C1 segment of cervical spinal cord (tissue), 14 donors: Measurements from ENCODE around the gene TTC28.
A peak's percentile ranks its signal among the peaks of the same experiment; 100 is the strongest.
"Not testable (repeated sequence)": the region's sequence is repeated elsewhere in the genome, so short reads cannot be mapped to it uniquely, and the experiment has no call there.

Experiments
- DNase-seq, 14 donors: peaks; one replicate each; lab custom pipeline; 2025; lab: John Stamatoyannopoulos, UW

The TTC28 gene

DNA sequence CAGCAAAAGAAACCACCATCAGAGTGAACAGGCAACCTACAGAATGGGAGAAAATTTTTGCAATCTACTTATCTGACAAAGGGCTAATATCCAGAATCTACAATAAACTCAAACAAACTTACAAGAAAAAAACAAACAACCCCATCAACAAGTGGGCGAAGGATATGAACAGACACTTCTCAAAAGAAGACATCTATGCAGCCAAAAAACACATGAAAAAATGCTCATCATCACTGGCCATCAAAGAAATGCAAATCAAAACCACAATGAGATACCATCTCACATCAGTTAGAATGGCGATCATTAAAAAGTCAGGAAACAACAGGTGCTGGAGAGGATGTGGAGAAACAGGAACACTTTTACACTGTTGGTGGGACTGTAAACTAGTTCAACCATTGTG lies 188.4 kb downstream of the TTC28 start:
- not testable (repeated sequence) for DNase-seq

DNA sequence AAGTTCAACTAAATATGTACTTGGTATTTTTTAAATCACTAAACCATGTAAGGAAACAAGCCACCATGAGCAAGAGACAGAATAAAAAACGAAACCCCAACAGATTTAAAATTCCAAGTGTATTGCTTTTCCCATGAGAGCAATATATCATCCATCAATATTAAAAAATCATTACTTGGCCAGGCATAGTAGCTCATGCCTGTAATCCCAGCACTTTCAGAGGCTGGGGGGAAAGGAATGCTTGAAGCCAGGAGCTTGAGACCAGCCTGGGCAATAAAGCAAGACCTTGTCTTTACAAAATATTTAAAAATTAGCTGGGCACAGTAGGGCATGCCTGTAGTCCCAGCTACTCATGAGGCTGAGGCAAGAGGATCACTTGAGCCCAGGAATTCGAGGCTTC lies 190.8 kb downstream of the TTC28 start:
- DNase-seq = no peak

DNA sequence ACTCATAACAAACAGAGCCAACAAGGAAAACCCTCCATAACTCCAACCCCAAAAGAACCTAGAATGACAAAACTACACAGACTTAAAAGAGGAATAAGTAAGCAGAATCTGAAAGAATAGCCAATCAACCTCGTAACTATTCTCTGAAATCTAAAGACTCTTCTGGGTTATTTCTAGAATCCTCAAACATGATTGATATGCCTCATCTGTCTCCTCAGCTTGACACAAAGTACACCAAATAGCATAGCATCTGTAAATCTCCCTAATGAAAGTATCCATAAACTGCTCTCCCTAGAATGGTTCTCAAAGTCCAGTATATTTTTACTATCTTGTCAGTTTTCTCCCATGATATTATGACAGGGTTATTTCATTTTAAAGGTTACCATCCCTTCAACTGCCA lies 195.0 kb downstream of the TTC28 start:
- DNase-seq = no peak

DNA sequence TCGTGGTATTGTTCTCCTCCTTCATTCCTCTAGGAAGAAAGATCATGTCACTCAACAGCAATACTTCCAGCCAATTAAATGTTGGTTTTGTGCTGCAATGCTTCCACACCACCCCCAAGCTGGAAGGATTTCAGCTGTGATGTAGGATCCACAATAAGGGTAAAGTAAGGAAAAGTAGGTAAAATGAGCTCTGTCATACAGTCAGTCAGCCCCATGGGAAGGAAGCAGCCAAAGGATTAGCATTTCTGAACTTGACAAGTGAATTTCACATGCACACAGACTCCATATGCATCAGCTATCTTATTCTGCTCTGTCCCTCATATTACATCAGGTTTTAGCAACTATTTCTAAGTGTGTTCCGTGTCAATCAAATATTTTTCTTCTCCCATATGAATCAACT lies 197.9 kb downstream of the TTC28 start:
- DNase-seq = no peak

DNA sequence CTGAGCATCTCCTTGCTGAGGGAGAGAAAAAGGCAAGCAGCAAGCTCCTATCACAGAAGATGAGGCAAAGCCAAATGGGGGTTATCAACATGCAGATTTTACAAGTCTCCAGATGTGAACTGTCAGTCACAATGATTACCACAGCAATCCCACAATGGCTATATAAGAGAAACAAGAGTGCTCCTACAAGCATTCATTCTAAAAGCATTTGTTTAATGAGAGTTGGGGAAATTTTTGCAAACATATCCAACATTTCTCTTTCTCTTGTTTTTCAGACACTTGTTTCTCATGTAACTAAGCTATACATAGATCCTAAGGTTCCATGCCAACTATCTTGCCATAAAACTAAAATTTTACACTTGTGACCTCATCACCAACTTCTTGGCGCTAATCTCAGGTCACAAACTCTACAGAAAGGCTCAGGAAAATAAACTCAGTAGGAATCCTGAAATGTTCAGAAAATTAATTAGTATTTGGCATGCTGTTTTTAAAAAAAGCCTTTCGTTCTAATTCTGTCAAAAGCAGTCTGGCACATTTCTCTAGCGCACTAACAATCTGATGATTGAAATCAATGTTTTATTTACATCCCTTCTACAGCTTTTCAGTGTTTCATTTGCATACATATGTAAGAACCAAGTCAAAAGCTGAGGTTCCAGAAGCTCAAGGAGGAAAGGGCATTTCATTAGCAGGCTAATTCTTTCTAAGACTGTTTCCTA lies 199.5 kb downstream of the TTC28 start:
- DNase-seq = no peak

DNA sequence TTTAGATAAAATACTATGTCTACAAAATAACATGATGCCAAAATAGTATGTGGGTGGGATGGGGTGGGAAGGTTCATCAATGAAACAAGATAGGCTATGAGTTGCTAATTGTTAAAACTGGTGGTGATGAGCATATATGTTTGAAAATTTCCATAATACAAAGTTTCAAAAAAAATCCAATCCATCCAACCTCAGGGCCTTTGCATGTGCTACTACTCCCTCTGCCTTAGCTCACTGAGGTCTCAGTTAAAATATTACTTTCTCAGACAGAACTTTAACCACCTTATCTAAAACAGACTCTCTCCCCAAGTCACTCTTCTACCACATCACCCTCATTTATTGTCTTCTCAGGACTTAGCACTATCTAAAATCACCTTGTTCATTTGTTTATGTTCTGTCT lies 201.1 kb downstream of the TTC28 start:
- no peak for DNase-seq

DNA sequence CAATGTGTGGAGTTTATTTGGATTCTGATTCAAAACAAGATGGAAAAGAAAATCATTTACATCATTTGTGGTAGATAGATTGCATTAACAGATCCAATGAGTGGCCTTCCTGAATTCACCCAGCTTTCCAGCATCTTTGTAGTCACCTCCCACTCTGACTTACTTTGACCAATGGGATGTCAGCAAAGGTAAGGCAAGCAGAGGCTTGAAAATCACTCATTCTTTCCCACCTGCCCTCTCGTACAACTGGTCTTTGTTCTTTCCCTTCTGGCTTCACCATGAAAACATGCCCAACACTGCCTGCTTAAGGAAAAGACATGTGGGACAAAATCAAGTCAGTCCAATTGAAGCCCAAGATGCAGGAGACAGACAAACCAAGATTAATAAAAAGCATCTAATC lies 202.1 kb downstream of the TTC28 start:
- no peak for DNase-seq

DNA sequence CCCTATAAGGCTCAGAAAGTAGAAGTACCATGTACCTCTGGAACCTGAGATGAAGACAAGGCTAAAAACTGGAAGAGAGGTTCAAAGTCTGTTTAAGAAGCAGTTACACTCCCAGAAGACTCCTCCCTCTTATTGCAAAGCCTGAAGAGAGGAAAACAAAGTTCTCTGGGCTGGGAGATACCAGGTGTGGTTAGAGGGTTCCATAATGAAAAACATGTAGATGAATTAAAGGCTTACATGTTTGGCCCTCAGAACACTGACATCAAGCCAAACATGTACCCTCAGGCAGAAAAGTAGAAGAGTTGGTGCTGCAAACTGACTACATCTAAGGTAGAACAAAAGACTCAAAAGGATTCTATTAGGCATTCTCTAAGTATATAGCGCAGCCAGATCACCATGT lies 205.3 kb downstream of the TTC28 start:
- DNase-seq = no peak

DNA sequence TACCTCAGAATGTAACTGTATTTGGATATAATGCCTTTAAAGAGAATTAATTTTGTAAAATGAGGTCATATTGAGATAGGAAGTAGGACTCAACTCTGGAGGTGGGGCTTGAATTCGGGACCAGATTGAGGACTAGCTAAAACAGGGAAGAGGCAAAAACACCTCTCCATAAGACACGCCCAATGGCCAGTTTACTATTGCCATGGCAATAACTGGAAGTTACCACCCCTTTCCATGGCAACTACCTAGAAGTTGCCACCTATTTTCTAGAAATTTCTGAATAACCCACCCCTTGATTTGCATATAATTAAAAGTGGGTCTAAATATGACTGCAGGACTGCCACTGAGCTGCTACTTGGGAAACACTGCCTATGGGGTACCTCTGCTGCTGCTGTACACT lies 206.4 kb downstream of the TTC28 start:
- no peak for DNase-seq

DNA sequence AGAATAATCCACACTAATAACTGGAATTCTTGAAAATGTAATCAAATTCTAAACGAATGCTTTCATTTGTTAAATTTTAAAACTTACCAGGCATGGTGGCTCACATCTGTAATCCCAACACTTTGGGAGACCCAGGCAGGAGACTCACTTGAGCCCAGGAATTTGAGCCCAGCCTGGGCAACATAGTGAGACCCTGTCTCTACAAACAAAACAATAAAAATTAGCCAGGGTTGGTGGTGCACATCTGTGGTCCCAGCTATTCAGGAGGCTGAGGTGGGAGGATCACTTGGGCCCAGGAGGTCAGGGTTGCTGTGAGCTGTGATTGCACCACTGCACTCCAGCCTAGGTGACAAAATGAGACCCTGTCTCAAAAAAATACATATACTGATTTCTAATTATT lies 212.6 kb downstream of the TTC28 start:
- DNase-seq = not testable (repeated sequence)

DNA sequence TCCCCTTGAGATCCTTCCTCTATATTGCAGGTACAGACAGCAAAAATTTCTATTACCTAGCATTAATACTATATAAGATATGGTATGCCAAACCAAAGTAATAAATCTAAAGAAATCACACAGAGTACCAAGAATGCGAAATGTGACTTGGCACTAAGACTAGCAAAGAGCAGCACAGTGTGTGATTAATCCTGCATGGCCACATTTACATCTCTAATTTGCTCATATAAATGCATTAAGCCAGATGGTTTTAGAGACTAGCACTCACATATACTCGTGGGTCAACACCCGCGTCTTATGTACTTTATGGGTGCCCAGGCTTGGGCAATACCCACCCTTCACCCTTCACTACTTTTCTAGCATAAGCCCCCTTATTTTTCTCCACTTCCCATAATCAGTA lies 213.2 kb downstream of the TTC28 start:
- no peak for DNase-seq

DNA sequence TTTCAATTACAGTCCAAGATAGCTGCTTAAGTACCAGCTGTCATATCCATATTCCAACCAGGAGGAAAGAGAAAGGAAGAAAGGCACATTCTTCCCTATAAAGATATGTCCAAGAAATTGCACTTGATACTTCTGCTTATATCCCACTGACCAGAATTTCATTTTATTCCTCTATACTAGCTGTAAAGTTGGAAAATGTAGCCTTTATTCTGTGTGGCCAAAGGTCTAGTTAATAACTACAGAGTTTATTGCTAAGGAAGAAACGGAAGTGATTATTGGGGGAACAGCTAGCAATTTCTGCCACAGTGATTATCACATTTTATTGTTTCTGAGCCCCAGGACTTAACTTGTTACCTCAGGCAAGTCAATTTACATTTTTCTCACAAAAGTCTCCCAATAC lies 213.8 kb downstream of the TTC28 start:
- no peak for DNase-seq

DNA sequence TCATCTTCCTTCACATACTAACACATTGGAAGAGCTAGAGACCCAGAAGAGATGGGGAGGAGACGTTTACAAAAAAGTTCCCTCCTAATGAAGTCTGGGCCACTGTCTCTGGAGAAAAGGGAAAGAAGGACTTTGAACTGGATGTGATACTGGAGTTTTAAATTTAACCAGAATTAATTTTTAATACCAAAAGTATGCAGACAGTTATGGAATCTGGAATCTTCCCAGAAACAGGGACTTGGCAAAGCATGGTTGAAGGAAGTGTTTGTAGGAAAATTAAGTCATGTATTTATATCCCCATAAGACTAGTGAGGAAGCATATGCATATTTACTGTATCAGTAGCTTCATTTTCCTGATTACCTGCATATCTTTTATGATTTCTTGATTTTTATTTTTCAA lies 215.5 kb downstream of the TTC28 start:
- DNase-seq = no peak

DNA sequence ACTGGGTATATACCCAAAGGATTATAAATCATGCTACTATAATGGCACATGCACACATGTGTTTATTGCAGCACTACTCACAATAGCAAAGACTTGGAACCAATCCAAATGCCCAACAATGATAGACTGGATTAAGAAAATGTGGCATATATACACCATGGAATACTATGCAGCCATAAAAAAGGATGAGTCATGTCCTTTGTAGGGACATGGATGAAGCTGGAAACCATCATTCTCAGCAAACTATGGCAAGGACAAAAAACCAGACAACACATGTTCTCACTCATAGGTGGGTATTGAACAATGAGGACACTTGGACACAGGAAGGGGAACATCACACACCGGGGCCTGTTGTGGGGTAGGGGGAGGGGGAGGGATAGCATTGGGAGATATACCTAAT lies 216.2 kb downstream of the TTC28 start:
- DNase-seq = not testable (repeated sequence)

DNA sequence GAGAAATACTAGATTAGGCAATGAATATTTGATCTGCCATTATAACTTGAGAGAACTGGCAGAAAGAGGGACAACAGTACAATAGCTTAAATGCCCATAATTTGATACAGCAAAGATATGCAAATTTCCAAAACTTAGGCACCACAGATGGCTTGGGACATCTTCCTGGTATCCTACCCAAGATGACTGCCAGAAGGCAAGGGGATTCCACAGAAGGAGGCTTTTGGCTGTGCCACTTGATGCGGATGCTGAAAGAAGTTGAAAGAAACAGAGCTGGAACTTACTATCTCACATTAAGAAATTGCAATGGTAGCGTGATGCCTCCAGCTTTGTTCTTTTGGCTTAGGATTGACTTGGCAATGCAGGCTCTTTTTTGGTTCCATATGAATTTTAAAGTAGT lies 216.7 kb downstream of the TTC28 start:
- no peak for DNase-seq

DNA sequence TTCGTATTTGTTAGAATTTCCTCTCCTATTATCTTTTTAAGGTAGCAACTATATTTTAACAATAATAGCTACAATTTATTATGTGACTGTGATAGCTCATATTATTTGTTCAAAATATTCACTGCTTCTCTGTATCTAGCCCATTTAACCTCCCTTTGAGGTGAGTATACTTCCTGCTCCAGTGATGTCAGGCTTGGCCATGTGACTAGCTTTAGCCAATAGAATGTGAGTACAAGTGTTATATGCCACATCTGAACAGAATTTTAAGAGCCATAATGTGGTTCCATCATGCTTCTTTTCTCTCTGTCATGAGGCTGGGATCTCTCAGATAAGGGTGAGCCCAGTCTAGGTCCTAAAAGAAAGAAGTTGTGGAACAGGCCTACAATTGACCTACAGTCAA lies 217.6 kb downstream of the TTC28 start:
- DNase-seq = no peak

DNA sequence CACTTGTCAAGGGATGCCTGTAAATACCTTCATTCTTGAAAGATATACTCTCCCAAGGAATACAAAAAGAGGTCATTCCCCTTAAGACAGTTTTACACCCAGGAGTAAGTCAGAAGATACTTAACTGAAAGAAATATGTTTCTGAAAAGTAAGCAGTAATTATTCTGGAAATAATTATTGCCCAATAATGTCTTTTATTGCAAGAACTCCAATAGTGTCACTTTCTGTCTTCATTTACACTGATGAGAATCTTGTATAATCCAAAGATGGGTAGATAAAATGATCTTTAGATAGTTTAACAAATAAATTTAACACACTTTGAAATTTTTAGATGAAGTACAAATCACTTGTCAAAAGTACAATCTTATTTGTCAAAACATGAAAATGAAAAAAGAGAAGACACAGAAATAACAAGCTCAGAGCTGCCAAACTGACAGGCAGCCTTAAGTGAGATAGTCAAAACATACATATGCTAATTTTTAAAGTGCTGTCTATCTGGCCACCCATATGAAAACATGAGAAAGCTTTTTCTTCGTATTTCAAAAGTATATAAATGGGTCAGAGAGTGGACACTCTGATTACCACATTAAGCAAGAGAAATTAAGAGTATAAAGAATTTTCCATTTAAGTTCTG lies 225.1 kb downstream of the TTC28 start:
- no peak for DNase-seq

DNA sequence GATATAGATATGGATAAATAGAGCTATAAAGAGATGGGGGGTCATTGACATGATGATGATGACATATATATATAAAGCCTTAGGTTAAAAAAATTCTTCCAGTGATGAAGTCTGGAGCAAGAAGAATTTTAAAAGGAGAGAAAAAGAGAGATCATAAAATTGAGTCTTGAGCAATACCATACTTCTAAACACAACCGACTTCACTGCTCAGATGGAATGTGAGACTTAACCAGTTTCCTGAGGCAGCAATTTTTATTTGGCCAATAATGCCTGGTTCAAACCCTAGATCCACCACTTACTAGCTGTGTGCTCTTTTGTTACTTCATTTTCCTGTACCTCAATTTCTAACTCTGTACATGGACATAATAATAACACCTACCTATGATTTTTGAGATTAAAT lies 229.5 kb downstream of the TTC28 start:
- no peak for DNase-seq

DNA sequence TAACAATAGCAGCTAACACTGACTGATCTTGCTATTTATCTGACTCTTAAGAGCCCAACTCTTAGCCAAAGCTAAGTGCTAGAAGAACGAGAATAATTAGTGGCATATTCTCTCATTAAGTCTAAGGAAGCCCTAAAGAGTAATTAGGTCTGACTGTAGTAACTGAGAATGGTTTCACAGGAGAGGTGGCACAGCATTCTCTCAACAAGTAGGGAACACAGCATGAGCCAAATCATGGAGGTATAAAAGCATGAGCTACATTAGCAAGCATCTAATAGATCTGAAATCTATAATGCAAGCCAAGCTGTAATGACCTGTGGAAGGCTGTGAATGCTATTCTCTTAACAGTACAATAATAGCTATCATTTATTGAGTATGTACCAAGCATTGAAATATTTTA lies 230.6 kb downstream of the TTC28 start:
- DNase-seq = no peak

DNA sequence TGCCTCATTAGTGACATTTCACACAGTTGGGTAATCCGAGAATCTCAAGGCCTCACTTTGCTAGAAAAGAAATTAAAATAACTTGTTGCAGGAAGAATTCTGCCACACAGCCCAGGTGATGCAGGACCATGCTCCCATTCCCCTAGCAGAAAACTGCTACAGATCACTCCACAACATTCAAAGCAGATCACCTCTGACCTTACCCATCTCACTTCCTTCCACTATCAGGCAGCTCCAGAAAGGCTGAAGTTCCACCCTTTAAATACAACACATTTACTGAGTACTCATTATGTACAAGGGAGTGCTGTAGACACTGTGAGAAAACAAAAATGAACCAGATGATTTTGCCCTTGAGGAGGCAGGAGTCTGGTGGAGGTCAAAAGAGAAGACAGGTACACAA lies 231.0 kb downstream of the TTC28 start:
- DNase-seq = no peak

DNA sequence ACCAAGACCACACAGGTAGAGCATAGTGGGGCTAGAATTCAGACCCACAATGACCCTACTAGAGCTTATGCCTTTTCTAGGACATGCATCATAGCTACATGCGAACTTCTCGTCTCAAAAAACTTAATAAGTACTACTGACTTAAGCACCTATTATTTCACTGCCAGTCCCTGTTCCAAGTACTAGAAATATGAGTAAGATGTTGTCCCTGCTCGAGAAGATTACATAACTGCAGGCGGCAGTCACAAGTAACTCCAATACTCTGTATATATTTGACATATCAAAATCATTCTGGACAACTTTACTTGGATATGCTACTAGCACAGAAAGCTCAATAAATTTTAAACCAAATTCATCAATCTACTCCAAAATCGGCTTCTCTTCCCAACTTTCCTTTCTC lies 235.0 kb downstream of the TTC28 start:
- no peak for DNase-seq

DNA sequence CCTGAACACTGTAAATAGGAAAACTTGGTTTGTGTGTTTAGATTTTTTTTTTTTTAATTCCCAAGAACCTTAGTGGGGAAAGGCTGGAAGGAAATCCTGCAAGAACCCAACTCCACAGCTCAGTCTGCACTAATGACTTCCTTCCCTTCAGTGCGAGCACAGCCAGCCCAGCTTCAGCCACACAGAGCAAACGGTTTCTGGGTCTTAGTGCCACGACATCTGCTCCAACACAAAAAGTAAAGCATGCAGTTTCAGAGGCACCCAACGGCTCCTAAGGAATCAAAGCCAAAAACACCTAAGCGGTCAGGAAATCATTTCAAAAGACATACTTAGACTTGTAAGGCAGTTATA lies 236.1 kb downstream of the TTC28 start:
- peak in 12 of 14 donors; percentile 7 to 57 (median 26) for DNase-seq

DNA sequence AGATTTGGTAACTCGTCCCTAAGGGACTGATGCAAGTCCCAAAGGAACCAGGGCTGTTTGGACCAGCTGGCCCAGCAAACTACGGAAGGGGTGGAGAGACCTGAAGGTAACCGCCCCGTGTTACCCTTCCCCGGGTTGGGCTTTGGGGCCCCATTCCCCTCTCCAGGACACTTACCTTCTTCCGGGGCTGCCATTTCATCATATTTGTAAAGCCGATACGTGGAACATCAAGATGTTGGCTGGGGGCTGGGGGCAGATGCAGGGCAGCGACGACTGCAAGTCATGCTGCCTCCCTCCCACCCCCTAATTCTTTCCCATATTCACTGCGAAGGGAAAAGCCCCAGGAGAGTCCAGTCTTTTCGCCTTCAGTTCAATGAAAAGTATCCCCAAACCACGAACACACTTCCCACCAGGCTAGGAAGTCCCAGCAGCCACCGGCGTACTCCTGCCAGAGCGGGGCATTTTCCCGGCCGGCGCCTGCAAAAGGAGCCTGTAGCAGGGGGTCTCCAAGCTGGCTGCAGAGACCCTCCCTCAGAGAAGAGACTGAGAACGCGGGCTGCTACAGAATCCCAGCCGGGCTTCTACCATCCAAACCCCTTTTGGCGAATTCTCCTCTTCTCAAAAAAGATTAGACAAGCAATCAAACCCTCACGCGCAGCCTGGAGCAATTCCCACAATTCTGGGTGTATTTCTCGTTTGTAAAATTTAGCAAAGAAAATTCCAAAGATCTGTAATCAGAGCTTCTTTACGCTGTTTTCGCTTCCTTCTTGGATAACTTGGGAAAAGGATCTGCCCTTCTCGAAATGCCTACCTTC lies 236.7 kb downstream of the TTC28 start:
- peak in 8 of 14 donors; percentile 34 to 65 (median 47) for DNase-seq
